Neural progenitor cell (in vitro differentiated cells): ENCODE results near the gene TTLL8. TPM values are rescaled to one million over a fixed set of nuclear protein-coding genes. Genes with fewer than 3 reads are reported as not detected.

ENCODE experiments used
- DNase-seq: peaks from one replicate; pipeline ENCODE4 v3.0.0-alpha.2; 2016; ENCODE audit warnings: low spot score
- H2AFZ ChIP-seq: fragments of 200-600 bp; sonication (generic); replicated peaks from 2 replicates; pipeline ENCODE4 v1.6.1; 2016; ENCODE audit warnings: antibody characterized with exemption
- H3F3A ChIP-seq: fragments of 200-600 bp; sonication (generic); 2 replicates; pipeline ENCODE4 v1.6.1; 2016; ENCODE audit warnings: antibody characterized with exemption, low read depth
- H3K27ac ChIP-seq: fragments of 200-600 bp; sonication (generic); 2 replicates; pipeline ENCODE4 v1.5.1; 2016; ENCODE audit warnings: mild to moderate bottlenecking
- H3K27me3 ChIP-seq: fragments of 200-600 bp; sonication (generic); 2 replicates; pipeline ENCODE4 v1.6.1; 2016; ENCODE audit warnings: mild to moderate bottlenecking, moderate library complexity
- H3K36me3 ChIP-seq: fragments of 200-600 bp; sonication (generic); 2 replicates; pipeline ENCODE4 v1.5.1; 2016
- H3K4me1 ChIP-seq: fragments of 200-600 bp; sonication (generic); 2 replicates; pipeline ENCODE4 v1.6.1; 2016; ENCODE audit warnings: mixed run types
- H3K4me2 ChIP-seq: fragments of 200-600 bp; sonication (generic); 2 replicates; pipeline ENCODE4 v1.6.1; 2016
- H3K4me3 ChIP-seq: fragments of 200-600 bp; sonication (generic); 2 replicates; pipeline ENCODE4 v1.5.1; 2016
- H3K79me2 ChIP-seq: fragments of 200-600 bp; sonication (generic); 2 replicates; pipeline ENCODE4 v1.6.1; 2016; ENCODE audit warnings: low read depth
- H3K9ac ChIP-seq: fragments of 200-600 bp; sonication (generic); 2 replicates; pipeline ENCODE4 v1.6.1; 2016
- H3K9me3 ChIP-seq: fragments of 200-600 bp; sonication (generic); 2 replicates; pipeline ENCODE4 v1.5.1; 2016; ENCODE audit warnings: low read depth
- H4K20me1 ChIP-seq: fragments of 200-600 bp; sonication (generic); 2 replicates; pipeline ENCODE4 v1.6.1; 2016; ENCODE audit warnings: low read depth
- H3K27ac Mint-ChIP-seq: 3 replicates; pipeline ENCODE4 v1.8.0; 2021; ENCODE audit warnings: mixed read lengths
- H3K27me3 Mint-ChIP-seq: 2 replicates; pipeline ENCODE4 v1.8.0; 2022; ENCODE audit warnings: low read depth, mild to moderate bottlenecking, inconsistent platforms, moderate library complexity, mixed read lengths; ENCODE audit not compliant: insufficient read depth
- H3K36me3 Mint-ChIP-seq: 3 replicates; pipeline ENCODE4 v1.8.0; 2021; ENCODE audit warnings: mixed read lengths
- H3K4me1 Mint-ChIP-seq: 3 replicates; pipeline ENCODE4 v1.8.0; 2021; ENCODE audit warnings: mixed read lengths
- H3K4me3 Mint-ChIP-seq: 3 replicates; pipeline ENCODE4 v1.8.0; 2021; ENCODE audit warnings: mild to moderate bottlenecking, moderate library complexity, mixed read lengths
- H3K9me3 Mint-ChIP-seq: 3 replicates; pipeline ENCODE4 v1.8.0; 2020; ENCODE audit warnings: mixed read lengths
- CTCF ChIP-seq: fragments of 200-600 bp; sonication (generic); IDR thresholded peaks from 2 replicates; pipeline ENCODE4 v1.5.1; 2017; ENCODE audit warnings: antibody characterized with exemption, mild to moderate bottlenecking
- EZH2 ChIP-seq: fragments of 200-600 bp; sonication (generic); IDR thresholded peaks from 2 replicates; pipeline ENCODE4 v1.6.1; 2017; ENCODE audit warnings: antibody characterized with exemption, mild to moderate bottlenecking, moderate library complexity
- EZH2phosphoT487 ChIP-seq: fragments of 200-600 bp; sonication (generic); IDR thresholded peaks from 2 replicates; pipeline ENCODE4 v1.6.1; 2017; ENCODE audit warnings: antibody characterized with exemption
- total RNA-seq: library from RNA; depleted of rRNA; stranded (reverse); fragments of >200 nt; gene quantifications from 2 replicates; pipeline ENCODE4 v1.2.3, GENCODE V29; 2015; ENCODE audit warnings: low replicate concordance

TTLL8 gene
- total RNA-seq, 1 donor from 2014 or later, result not detected

DNA sequence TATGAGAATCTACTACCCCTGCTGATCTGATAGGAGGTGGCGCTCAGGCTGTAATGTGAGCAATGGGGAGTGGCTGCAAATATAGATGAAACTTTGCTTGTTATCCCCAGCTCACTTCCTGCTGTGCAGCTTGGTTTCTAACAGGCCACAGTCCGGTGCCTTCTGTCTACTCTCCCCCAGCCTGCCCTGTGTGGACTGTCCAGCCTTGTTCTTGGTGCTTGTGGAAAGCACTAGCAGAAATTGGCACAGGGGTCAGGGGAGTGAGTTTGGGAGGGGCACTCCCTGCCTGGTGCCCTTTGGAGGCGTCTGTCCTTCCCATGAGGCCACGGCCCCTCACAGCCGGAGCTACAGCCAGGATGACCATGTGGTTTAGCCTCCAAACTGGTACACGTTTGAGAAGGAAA is 46.0 kb upstream of the TTLL8 start:
- H3K36me3 ChIP-seq, result no peaks in the 10 kb centered on the region
- no peak overlapping the region for H3K9ac ChIP-seq
- H3K27ac ChIP-seq, result no peak overlapping the region
- H3F3A ChIP-seq, result no peaks in the 10 kb centered on the region
- H3K4me2 ChIP-seq, result no peak overlapping the region
- no peak overlapping the region for H3K27ac Mint-ChIP-seq
- H3K27me3 ChIP-seq, result no peaks in the 10 kb centered on the region
- DNase-seq, result no peak
- H3K4me3 ChIP-seq, result no peak overlapping the region
- H3K36me3 Mint-ChIP-seq, result no peaks in the 10 kb centered on the region
- H3K4me1 ChIP-seq, result no peaks in the 10 kb centered on the region
- no peaks in the 10 kb centered on the region for H3K27me3 Mint-ChIP-seq
- H3K4me1 Mint-ChIP-seq, result peaks cover 18% of the 10 kb centered on the region
- peaks cover under 1% of the 10 kb centered on the region for H3K9me3 Mint-ChIP-seq
- H3K79me2 ChIP-seq, result no peaks in the 10 kb centered on the region
- no peak overlapping the region for H3K4me3 Mint-ChIP-seq
- no peak for TF ChIP-seq CTCF
- no peak for TF ChIP-seq EZH2phosphoT487
- no peak for TF ChIP-seq EZH2
- H3K9me3 ChIP-seq, result no peaks in the 10 kb centered on the region
- H4K20me1 ChIP-seq, result no peaks in the 10 kb centered on the region
- H2AFZ ChIP-seq, result no peak overlapping the region

DNA sequence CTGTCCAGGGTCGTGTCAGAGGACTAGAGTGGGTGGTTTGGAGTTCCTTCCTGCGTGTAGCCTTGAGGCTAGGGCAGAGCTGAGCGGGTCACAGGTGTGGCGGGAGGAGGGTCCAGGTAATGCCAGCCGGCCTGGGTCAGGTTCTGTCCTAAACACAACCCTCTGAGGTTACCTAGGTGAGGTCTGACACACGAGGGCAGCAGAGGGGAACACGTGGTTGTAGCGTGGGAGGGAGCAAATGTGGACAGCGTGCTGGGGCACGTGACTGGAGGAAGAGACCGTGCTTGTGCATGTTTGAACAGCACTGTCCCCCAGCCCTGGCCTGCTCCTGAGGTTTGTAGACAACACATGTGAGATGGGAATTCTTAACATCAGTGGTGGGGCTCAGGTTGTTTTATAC is 44.8 kb upstream of the TTLL8 start:
- no peaks in the 10 kb centered on the region for H3K36me3 Mint-ChIP-seq
- Histone ChIP-seq H3K4me1 (no peaks in the 10 kb centered on the region), H3F3A (no peaks in the 10 kb centered on the region), H4K20me1 (no peaks in the 10 kb centered on the region), H3K4me3 (no peak overlapping the region), H3K36me3 (no peaks in the 10 kb centered on the region), H3K9ac (no peak overlapping the region), H3K4me2 (no peak overlapping the region), H3K27ac (no peak overlapping the region), H3K79me2 (no peaks in the 10 kb centered on the region), H3K9me3 (no peaks in the 10 kb centered on the region), H2AFZ (no peak overlapping the region), H3K27me3 (no peaks in the 10 kb centered on the region)
- peaks cover 18% of the 10 kb centered on the region for H3K4me1 Mint-ChIP-seq
- H3K27me3 Mint-ChIP-seq, result peaks cover 2% of the 10 kb centered on the region
- H3K9me3 Mint-ChIP-seq, result peaks cover 2% of the 10 kb centered on the region
- no peak for TF ChIP-seq EZH2
- TF ChIP-seq CTCF, result no peak
- TF ChIP-seq EZH2phosphoT487, result no peak
- H3K4me3 Mint-ChIP-seq, result no peak overlapping the region
- no peak overlapping the region for H3K27ac Mint-ChIP-seq
- DNase-seq, result no peak

DNA sequence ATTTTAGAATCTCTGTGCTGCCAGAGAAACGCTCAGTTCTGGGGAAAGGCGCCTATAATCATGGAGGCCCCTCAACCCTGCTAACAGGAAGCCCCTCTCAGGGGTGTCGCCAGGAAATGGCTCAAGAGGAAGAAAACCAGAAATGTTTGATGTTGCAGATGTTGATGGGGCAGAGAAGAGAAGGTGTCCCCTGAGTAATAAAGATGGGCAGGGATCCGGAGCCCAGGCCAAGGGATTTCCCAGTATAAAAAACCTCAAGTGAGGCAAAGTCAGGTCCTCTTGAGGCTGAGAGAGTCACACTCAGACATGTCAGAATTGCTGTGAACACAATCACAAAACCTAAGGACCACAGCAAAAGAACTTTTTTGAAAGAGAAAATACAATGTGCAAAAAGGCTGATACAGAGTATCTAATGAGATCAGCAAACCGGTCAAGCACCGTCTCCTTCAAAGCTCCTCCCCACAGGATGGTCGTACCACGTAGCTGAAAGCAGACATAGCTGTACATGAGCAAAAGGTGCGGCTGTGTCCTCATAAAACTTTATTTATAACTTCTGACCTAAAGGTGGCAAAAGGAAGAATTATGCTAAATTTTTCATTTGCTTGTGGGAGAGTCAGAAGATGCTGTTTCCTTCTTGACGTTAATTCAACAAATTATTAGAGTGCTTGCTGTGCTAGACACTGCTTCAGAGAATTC is 43.9 kb upstream of the TTLL8 start:
- H3K4me2 ChIP-seq, result no peak overlapping the region
- no peak for TF ChIP-seq EZH2phosphoT487
- no peak for TF ChIP-seq EZH2
- TF ChIP-seq CTCF, result no peak
- H3K36me3 ChIP-seq, result no peaks in the 10 kb centered on the region
- no peak overlapping the region for H3K9ac ChIP-seq
- H3K9me3 Mint-ChIP-seq, result peaks cover 2% of the 10 kb centered on the region
- H3K36me3 Mint-ChIP-seq, result no peaks in the 10 kb centered on the region
- no peak overlapping the region for H3K4me3 Mint-ChIP-seq
- no peaks in the 10 kb centered on the region for H3K9me3 ChIP-seq
- H3K27ac ChIP-seq, result no peak overlapping the region
- H3K27ac Mint-ChIP-seq, result no peak overlapping the region
- no peaks in the 10 kb centered on the region for H3F3A ChIP-seq
- peaks cover 2% of the 10 kb centered on the region for H3K27me3 Mint-ChIP-seq
- no peaks in the 10 kb centered on the region for H3K4me1 ChIP-seq
- H3K27me3 ChIP-seq, result no peaks in the 10 kb centered on the region
- H3K79me2 ChIP-seq, result no peaks in the 10 kb centered on the region
- no peak for DNase-seq
- H3K4me1 Mint-ChIP-seq, result peaks cover 18% of the 10 kb centered on the region
- H4K20me1 ChIP-seq, result no peaks in the 10 kb centered on the region
- no peak overlapping the region for H2AFZ ChIP-seq
- H3K4me3 ChIP-seq, result no peak overlapping the region
